Upper lobe of right lung (tissue), 1 donor: Measurements from ENCODE around the gene MAN1A1. TPM values are rescaled to one million over a fixed set of nuclear protein-coding genes. Genes with fewer than 3 reads are reported as not detected.

ENCODE experiments used
- ATAC-seq: fragments of 200-7000 bp; cut with Tn5 transposase; one replicate; pipeline ENCODE4 v1.9.1; 2020; ENCODE audit warnings: mild to moderate bottlenecking, moderate library complexity
- DNase-seq: peaks from one replicate; pipeline ENCODE4 v3.0.0-alpha.2; 2020
- H3K27ac ChIP-seq: fragments of 200-600 bp; one replicate; pipeline ENCODE4 v1.8.0; 2022
- H3K27me3 ChIP-seq: fragments of 200-600 bp; one replicate; pipeline ENCODE4 v1.8.0; 2022; ENCODE audit warnings: mild to moderate bottlenecking
- H3K36me3 ChIP-seq: fragments of 200-600 bp; one replicate; pipeline ENCODE4 v1.8.0; 2022
- H3K4me1 ChIP-seq: fragments of 200-600 bp; one replicate; pipeline ENCODE4 v1.8.0; 2022
- H3K4me3 ChIP-seq: fragments of 200-600 bp; one replicate; pipeline ENCODE4 v1.8.0; 2022; ENCODE audit warnings: mild to moderate bottlenecking
- H3K9me3 ChIP-seq: fragments of 200-600 bp; one replicate; pipeline ENCODE4 v1.8.0; 2022
- CTCF ChIP-seq: fragments of 200-600 bp; IDR thresholded peaks from one replicate; pipeline ENCODE4 v1.8.0; 2022; ENCODE audit warnings: antibody characterized with exemption
- intact Hi-C: fragments of 100-400 bp; cut with DNase I; formaldehyde crosslinking; loops from one replicate; pipeline ENCODE4 v1.11.0; 2022
- total RNA-seq: library from RNA; stranded (reverse); fragmentation: NEBNext Ultra II Directional; extraction: Animal tissue kit (Norgen Biotek cat#: 25700); gene quantifications from one replicate; pipeline ENCODE4 v1.2.1, GENCODE V29; 2021
- donor health status: DM: no; HTN: yes; CAD: no; lungs with severe emphysema.

MAN1A1 gene
- total RNA-seq, 1 donor from 2014 or later = 74.0 TPM

DNA sequence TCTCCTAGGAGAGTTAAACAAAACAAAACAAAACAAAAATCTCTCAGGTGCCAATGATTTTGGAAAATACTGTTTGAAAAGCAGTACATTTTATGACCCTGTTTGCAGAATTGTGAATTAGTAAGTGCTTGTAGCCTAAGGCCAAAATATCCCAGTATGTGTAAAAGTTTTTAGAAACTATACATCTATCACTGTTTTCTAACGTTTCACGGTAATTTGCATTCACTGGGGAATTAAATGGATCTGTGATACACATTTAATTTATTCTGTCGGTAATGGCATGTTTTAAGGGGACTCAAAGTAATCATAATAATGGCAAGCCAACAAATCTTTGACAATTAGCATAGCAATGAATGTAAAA lies 175.5 kb downstream of the MAN1A1 start:
- no peak for DNase-seq
- H3K9me3 ChIP-seq = no peaks in the 10 kb centered on the region
- H3K27ac ChIP-seq = no peak overlapping the region
- intact Hi-C loops = no loop called here
- peaks cover 15% of the 10 kb centered on the region for H3K36me3 ChIP-seq
- peaks cover 12% of the 10 kb centered on the region for H3K4me1 ChIP-seq
- H3K4me3 ChIP-seq = no peak overlapping the region
- no peaks in the 10 kb centered on the region for H3K27me3 ChIP-seq
- ATAC-seq = no peak
- TF ChIP-seq CTCF = no peak

GRCh38 chr6:119173249-119174084 lies 176.1 kb downstream of the MAN1A1 start:
- Histone ChIP-seq H3K4me3 (no peak overlapping the region), H3K4me1 (peaks cover 12% of the 10 kb centered on the region), H3K27me3 (no peaks in the 10 kb centered on the region), H3K36me3 (peaks cover 9% of the 10 kb centered on the region), H3K27ac (no peak overlapping the region), H3K9me3 (no peaks in the 10 kb centered on the region)
- DNase-seq (no peak), ATAC-seq (peak; percentile 51)
- intact Hi-C loops = no loop called here
- TF ChIP-seq CTCF = no peak

DNA sequence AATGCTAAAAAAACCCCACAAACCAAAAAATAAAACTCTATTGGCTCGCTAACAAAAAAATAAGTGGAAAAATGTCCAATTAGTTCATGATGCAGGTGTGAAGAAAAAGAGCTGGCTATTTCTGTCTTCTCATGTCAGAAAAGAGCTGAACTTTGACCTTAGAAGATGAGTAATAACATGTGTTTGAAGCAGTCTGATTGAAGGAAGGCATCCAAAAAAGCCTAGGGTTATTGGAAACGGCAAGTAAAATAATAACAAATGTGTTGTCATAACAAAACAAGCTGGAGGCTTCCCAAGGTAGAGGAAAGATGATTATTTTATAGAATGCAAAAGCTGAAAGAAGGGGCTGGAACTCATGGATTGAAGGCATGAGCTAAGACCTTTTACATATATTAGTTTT lies 176.7 kb downstream of the MAN1A1 start:
- Histone ChIP-seq H3K27ac (no peak overlapping the region), H3K4me1 (peaks cover 12% of the 10 kb centered on the region), H3K9me3 (no peaks in the 10 kb centered on the region), H3K4me3 (no peak overlapping the region), H3K36me3 (peaks cover 5% of the 10 kb centered on the region), H3K27me3 (no peaks in the 10 kb centered on the region)
- DNase-seq (no peak), ATAC-seq (no peak)
- intact Hi-C loops = no loop called here
- no peak for TF ChIP-seq CTCF

DNA sequence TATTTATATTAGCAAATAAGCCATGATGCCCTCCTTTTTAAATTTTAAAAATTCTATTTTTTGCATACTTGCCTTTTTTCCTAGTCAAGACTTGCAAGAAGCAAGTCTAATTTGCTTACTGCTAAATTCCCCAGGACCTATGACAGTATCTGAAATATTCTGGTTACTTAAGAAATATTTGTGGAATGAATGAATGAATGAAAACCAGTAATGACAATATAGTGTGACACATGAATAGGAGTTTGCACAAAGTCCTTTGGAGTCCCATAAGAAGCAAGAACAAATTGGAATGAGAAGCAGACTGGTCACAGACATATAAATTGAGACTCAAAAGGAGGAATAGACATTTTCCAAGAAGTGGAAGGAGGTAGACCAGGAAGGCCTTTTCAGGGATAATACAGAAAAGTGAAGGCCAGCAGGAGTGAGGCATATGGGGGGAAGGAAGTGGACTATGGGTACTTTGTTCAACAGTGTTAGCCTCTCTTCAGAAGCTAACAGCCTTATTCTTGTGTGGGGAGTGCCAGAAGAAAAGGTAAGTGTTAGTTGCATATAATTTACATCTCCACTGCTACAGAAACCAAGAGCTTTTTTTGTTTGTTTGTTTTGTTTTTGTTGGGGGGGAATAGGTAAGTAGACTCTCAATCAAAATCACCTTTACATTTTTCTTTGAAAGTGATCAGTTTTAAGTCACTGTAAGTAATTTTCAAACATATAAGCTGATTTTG lies 177.5 kb downstream of the MAN1A1 start:
- intact Hi-C loops = no loop called here
- H3K9me3 ChIP-seq = no peaks in the 10 kb centered on the region
- no peak overlapping the region for H3K27ac ChIP-seq
- no peak for TF ChIP-seq CTCF
- no peak for ATAC-seq
- DNase-seq = no peak
- no peak overlapping the region for H3K4me3 ChIP-seq
- no peaks in the 10 kb centered on the region for H3K27me3 ChIP-seq
- peaks cover 12% of the 10 kb centered on the region for H3K4me1 ChIP-seq
- peaks cover 5% of the 10 kb centered on the region for H3K36me3 ChIP-seq

GRCh38 chr6:119171088-119171841 lies 178.3 kb downstream of the MAN1A1 start:
- intact Hi-C loops = no loop called here
- TF ChIP-seq CTCF = no peak
- ATAC-seq (no peak), DNase-seq (no peak)
- Histone ChIP-seq H3K27me3 (no peaks in the 10 kb centered on the region), H3K27ac (no peak overlapping the region), H3K9me3 (no peaks in the 10 kb centered on the region), H3K4me3 (no peak overlapping the region), H3K36me3 (no peaks in the 10 kb centered on the region), H3K4me1 (peaks cover 12% of the 10 kb centered on the region)
